Activated naive CD8-positive, alpha-beta T cell treated with anti-CD3 and anti-CD28 coated beads, Interleukin-2, amount 10 ng/mL, durations not matched to agents 7 days and 5 days (primary cell): Measurements from ENCODE around the gene SLFN5. TPM values are rescaled to one million over a fixed set of nuclear protein-coding genes. Genes with fewer than 3 reads are reported as not detected.
A peak's percentile ranks its signal among the peaks of the same experiment; 100 is the strongest.
"Not testable (repeated sequence)": the region's sequence is repeated elsewhere in the genome, so short reads cannot be mapped to it uniquely, and the experiment has no call there.

Source experiments
- ATAC-seq: fragments of 150-1000 bp; cut with Tn5 transposase; one replicate; pipeline ENCODE4 v1.10.0; 2021; ENCODE audit warnings: low read depth, moderate library complexity
- POLR2A ChIA-PET: fragments of 350-600 bp; sonication (Branson Sonifier 250); formaldehyde crosslinking; loops from one replicate; lab custom pipeline; 2021; ENCODE audit warnings: antibody characterized with exemption; lab: Charles Lee
- DNase-seq: peaks from one replicate; pipeline ENCODE4 v3.0.0; 2021
- H3K27ac Mint-ChIP-seq: one replicate; pipeline ENCODE4 v1.8.0; 2022; ENCODE audit warnings: mild to moderate bottlenecking, mixed read lengths
- H3K27me3 Mint-ChIP-seq: one replicate; pipeline ENCODE4 v1.8.0; 2022; ENCODE audit warnings: mild to moderate bottlenecking, moderate library complexity, mixed read lengths
- H3K36me3 Mint-ChIP-seq: one replicate; pipeline ENCODE4 v1.8.0; 2021; ENCODE audit warnings: mild to moderate bottlenecking, mixed read lengths
- H3K4me1 Mint-ChIP-seq: one replicate; pipeline ENCODE4 v1.8.0; 2021; ENCODE audit warnings: mixed read lengths
- H3K4me3 Mint-ChIP-seq: one replicate; pipeline ENCODE4 v1.8.0; 2022; ENCODE audit warnings: mild to moderate bottlenecking, moderate library complexity, mixed read lengths
- H3K9me3 Mint-ChIP-seq: one replicate; pipeline ENCODE4 v1.8.0; 2021; ENCODE audit warnings: mixed read lengths
- total RNA-seq, 2 experiments: library from RNA; stranded (reverse); gene quantifications; one replicate each; pipeline ENCODE4 v1.2.3, GENCODE V29; 2021

SLFN5 gene
- total RNA-seq, 2 experiments from 2014 or later = 239 to 249 TPM

DNA sequence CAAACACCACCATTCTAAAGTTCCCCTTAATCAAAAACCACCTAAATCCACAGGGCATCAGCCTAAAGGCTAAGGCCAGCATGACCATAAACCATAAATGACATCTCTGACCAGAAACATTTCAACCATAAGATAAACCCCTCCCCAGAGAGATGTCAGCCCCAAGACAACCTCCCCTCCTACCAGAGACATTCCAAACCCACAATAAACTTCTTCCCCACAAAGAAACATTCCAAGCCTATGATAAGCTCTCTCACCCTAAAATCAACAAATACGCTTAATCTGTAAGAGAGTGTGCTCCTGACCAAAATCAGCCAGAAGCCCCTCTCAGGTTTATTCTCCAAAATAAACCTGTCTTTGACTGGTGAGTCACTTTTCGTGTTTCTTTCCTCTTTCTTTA, 54.8 kb downstream of the SLFN5 start:
- H3K4me3 Mint-ChIP-seq = no peak overlapping the region
- DNase-seq = no peak
- POLR2A ChIA-PET = no interaction called here
- peaks cover 31% of the 10 kb centered on the region for H3K9me3 Mint-ChIP-seq
- peaks cover 25% of the 10 kb centered on the region for H3K36me3 Mint-ChIP-seq
- no peak overlapping the region for H3K27ac Mint-ChIP-seq
- peaks cover 3% of the 10 kb centered on the region for H3K4me1 Mint-ChIP-seq
- ATAC-seq = no peak
- H3K27me3 Mint-ChIP-seq = peaks cover 9% of the 10 kb centered on the region

DNA sequence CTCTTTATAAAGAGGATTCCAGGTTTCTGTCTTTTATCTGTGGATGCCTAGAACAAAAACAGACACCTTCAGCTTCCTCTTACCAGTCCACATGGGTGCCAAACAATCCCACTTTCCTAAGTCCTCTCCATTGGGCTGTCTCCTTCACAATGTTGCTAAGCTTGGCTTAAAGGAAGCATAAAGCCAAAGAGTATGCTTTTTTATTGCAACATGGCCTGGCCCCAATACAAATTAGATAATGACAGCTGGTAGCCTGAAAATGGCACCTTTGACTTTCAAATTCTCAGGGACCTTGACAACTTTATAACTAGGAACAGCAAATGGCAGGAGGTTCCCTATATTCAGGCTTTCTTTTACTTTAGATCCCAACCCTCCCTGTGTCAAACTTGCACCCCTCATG, 55.8 kb downstream of the SLFN5 start:
- DNase-seq (no peak), ATAC-seq (no peak)
- Mint-ChIP-seq H3K36me3 (peaks cover 30% of the 10 kb centered on the region), H3K27ac (peak overlapping the region; percentile 6), H3K4me1 (peaks cover 3% of the 10 kb centered on the region), H3K27me3 (peaks cover 9% of the 10 kb centered on the region), H3K9me3 (peaks cover 37% of the 10 kb centered on the region), H3K4me3 (no peak overlapping the region)
- POLR2A ChIA-PET = interaction anchor here (0.6 kb wide), 2 partner anchors 21 to 52 kb away, joined by 3 to 4 read pairs; no protein-coding TSS in a partner anchor

DNA sequence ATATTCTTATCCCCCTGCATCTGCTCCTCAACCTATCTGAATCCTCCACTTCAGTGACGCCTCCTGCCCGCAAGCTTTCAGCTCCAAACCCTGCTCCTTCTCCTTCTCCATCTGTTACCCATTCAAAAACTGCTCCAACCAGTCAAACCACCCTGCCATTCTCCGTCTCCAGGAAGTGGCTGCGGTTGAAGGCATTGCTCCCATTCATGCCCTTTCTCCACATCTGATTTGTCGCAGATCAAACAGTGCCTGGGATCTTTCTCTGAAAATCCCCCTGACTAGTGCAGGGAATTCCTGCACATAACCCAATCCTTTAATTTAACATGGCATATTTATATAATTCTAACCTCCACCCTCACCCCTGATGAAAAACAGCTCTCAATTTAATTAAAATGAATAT, 56.3 kb downstream of the SLFN5 start:
- H3K27me3 Mint-ChIP-seq = peaks cover 9% of the 10 kb centered on the region
- POLR2A ChIA-PET = interaction anchor here (0.6 kb wide), 1 partner anchor 53 kb away, joined by 4 read pairs; no protein-coding TSS in a partner anchor

DNA sequence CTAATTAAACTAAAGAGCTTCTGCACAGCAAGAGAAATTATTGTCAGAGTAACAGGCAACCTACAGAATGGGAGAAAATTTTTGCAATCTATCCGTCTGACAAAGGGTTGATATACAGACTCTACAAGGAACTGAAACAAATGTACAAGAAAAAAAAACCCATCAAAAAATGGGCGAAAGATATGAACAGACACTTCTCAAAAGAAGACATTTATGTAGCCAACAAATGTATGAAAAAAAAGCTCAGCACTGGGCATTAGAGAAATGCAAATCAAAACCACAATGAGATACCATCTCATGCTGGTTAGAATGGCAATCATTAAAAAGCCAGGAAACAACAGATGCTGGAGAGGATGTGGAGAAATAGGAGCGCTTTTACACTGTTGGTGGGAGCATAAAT, 66.5 kb downstream of the SLFN5 start:
- H3K36me3 Mint-ChIP-seq, H3K4me3 Mint-ChIP-seq, H3K27ac Mint-ChIP-seq, ATAC-seq, POLR2A ChIA-PET, H3K27me3 Mint-ChIP-seq, DNase-seq, H3K9me3 Mint-ChIP-seq: not testable (repeated sequence)
- peaks cover 21% of the 10 kb centered on the region for H3K4me1 Mint-ChIP-seq

More for the DNA sequence above, 56.3 kb downstream of the SLFN5 start:
- DNase-seq = no peak
- peaks cover 42% of the 10 kb centered on the region for H3K9me3 Mint-ChIP-seq
- no peak overlapping the region for H3K27ac Mint-ChIP-seq
- no peak overlapping the region for H3K4me3 Mint-ChIP-seq
- peaks cover 30% of the 10 kb centered on the region for H3K36me3 Mint-ChIP-seq
- peaks cover 3% of the 10 kb centered on the region for H3K4me1 Mint-ChIP-seq
- no peak for ATAC-seq

DNA sequence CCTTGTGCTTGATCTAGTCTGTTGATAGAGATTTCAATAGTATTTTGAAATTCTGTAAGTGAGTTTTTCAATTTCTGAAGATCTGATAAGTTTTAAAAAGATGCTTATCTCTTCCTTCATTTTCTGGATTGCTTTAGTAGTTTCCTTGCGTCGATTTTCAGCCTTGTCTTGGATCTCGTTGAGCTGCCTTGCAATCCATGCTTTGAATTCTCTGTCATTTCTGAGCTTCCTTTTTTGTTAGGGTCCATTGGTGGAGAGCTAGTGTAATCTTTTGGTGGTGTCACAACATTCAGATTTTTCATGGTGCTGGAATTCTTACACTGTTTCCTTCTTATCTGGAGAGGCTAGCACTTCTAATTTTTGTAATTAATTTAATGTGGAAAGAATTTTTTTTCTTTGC, 69.5 kb downstream of the SLFN5 start:
- POLR2A ChIA-PET = interaction anchor here (1.0 to 3.2 kb wide), 10 partner anchors 45 to 235 kb away, joined by 3 to 26 read pairs (median 8); partner anchors contain the start of genes SLFN11, SLFN12L and SLFN5
- H3K27me3 Mint-ChIP-seq = peaks cover 5% of the 10 kb centered on the region
- peaks cover 6% of the 10 kb centered on the region for H3K9me3 Mint-ChIP-seq
- H3K4me1 Mint-ChIP-seq = peaks cover 28% of the 10 kb centered on the region
- peaks cover 7% of the 10 kb centered on the region for H3K36me3 Mint-ChIP-seq
- ATAC-seq = no peak
- DNase-seq = no peak
- peak overlapping the region; percentile 49 for H3K4me3 Mint-ChIP-seq
- H3K27ac Mint-ChIP-seq = peak overlapping the region; percentile 94

DNA sequence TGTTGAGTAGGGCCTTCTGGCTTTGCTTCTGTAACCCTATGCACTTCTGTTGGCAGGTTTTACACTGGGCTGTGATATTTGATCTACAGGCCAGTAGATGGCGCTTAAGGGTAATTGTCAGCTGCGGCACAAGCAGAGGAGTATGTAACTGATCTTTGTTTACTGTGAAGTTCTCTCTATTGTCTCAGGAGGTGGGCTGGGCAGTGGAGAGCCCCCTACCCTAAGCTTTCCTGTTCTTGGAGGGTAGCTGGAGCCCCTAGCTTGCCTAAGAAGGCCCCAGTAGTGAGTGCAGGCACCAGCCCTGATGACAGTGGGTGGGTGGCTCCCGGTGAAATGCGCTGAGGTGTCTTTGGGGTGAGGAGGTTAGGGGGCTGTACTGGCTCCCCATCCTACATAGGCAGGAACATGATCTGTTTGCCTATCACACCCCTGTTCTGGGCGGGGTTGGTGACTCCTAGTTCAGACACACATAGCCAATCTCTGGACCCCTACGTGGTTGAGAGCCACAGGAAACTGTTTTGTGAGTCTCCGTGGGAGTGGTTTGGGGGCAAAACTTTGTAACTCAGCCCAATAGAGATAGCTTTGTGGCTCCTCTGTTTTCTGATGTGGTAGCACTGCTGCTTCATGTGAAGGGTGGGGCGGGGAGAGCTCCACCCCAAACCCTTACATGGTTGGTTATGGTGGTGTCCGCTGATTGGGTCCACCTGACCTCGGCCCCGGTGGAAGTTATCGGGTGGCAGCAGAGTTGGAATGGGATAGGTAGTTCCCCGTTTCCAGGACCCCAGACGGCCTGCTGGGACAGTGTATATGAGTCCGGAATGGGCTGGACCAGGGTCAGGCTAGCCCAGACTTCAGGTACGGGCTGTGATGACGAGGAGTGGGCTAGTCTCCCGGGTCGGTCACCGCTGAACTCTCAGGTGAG, 70.2 kb downstream of the SLFN5 start:
- peak; percentile 76 for DNase-seq
- peak; percentile 90 for ATAC-seq
- Mint-ChIP-seq H3K27ac (peak overlapping the region; percentile 94), H3K27me3 (peaks cover 5% of the 10 kb centered on the region), H3K4me1 (peaks cover 28% of the 10 kb centered on the region), H3K36me3 (peaks cover 7% of the 10 kb centered on the region), H3K9me3 (peaks cover 6% of the 10 kb centered on the region), H3K4me3 (peak overlapping the region; percentile 96)
- POLR2A ChIA-PET = interaction anchor here (0.6 to 3.2 kb wide), 21 partner anchors 24 to 235 kb away, joined by 3 to 26 read pairs (median 5); partner anchors contain the start of genes SLFN11, SLFN12L and SLFN5

DNA sequence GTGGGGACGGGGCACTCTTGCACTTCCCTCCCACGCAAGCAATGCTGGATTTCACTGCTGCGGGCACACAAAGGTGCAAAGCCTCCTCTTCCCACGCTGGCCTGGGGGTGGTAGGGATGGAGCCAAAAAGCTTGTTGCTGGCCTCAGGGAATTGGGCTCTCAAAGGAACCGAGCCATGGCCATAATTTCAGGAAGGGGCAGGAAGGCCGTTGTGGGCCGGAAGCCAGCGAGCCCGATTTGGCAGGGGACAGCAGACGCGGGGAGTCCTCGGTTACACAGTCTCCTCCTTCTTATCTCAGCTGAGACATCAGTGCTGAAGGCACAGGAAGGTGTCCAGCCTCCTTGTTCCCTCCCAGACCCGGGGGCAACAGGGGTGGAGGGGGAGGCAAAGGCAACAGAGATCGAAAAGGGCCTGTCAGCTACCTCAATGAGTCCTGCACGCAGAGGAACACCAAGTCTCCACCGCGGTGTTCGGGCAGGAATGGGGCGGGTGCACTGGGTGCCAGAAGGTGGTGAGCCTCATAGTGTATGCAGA, 71.1 kb downstream of the SLFN5 start:
- POLR2A ChIA-PET = interaction anchor here (0.6 to 3.2 kb wide), 15 partner anchors 23 to 227 kb away, joined by 3 to 26 read pairs (median 5); partner anchors contain the start of genes SLFN11 and SLFN12L
- no peak for DNase-seq
- peak overlapping the region; percentile 96 for H3K4me3 Mint-ChIP-seq
- H3K27ac Mint-ChIP-seq = peak overlapping the region; percentile 94
- peaks cover 28% of the 10 kb centered on the region for H3K4me1 Mint-ChIP-seq
- no peak for ATAC-seq
- peaks cover 5% of the 10 kb centered on the region for H3K27me3 Mint-ChIP-seq
- H3K36me3 Mint-ChIP-seq = peaks cover 9% of the 10 kb centered on the region
- H3K9me3 Mint-ChIP-seq = peaks cover 3% of the 10 kb centered on the region

DNA sequence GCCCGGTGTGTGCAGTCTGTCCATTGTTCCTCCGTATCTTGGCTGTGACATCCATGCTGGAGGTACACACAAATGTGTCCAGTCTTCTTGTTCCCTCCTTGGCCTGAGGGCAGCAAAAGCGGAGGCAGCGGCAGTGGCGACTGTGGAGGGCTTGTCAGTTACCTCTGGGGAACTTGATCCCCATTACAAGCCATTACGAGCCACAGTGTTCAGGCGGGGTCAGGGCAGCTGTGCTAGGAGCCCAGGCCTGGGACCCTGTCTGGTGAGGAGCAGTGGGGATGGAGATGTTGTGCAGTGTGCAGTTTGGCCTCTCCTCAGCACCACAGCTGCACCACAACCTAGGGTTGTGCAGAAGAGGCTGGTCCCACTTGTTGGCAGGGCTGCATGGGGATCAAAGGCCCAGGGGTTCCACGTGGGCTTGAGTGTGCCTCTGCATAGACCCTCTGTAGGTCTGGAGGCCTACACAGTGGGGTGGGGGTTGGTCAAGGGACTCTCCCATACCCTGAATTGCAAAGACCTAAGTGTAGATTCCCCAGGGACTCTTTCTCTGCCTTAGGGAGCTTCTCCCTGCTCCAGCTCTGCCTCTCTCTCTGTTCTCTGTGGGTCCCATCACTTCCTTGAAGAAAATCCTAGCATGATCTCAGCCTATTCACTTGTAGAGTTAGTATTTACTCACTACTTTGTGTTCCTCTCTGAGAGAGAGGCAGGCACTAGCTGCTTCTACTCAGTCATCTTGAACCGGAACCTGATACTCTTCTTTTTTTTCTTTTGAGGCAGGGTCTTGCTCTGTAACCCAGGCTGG, 71.7 kb downstream of the SLFN5 start:
- peaks cover 8% of the 10 kb centered on the region for H3K27me3 Mint-ChIP-seq
- peak overlapping the region; percentile 96 for H3K4me3 Mint-ChIP-seq
- peaks cover 5% of the 10 kb centered on the region for H3K9me3 Mint-ChIP-seq
- peaks cover 9% of the 10 kb centered on the region for H3K36me3 Mint-ChIP-seq
- H3K27ac Mint-ChIP-seq = peak overlapping the region; percentile 94
- ATAC-seq (no peak), DNase-seq (no peak)
- POLR2A ChIA-PET = interaction anchor here (3.1 to 3.2 kb wide), 2 partner anchors 59 to 222 kb away, joined by 17 to 26 read pairs; partner anchors contain the start of genes SLFN11 and SLFN12L
- H3K4me1 Mint-ChIP-seq = peaks cover 29% of the 10 kb centered on the region

DNA sequence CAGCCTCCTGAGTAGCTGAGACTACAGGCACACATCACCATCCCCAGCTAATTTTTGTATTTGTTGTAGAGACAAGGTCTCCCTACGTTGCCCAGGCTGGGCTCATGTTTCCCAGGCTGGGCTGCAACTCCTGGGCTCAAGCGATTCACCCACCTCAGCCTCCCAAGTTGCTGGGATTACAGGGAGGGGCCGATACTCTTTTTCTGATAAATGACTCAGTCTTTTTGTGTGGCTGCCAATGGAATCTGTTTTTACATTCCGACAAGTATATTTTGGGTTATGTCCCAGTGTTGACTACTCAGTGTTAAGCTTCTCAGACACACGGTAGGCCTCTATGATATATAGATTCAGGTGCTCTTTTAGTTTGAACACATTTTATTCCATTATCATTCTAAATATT, 72.4 kb downstream of the SLFN5 start:
- Mint-ChIP-seq H3K4me1 (peaks cover 29% of the 10 kb centered on the region), H3K27ac (peak overlapping the region; percentile 59), H3K27me3 (peaks cover 8% of the 10 kb centered on the region), H3K36me3 (peaks cover 11% of the 10 kb centered on the region), H3K9me3 (peaks cover 6% of the 10 kb centered on the region), H3K4me3 (peak overlapping the region; percentile 62)
- POLR2A ChIA-PET = interaction anchor here (1.0 to 3.2 kb wide), 3 partner anchors 9 to 222 kb away, joined by 3 to 26 read pairs (median 17); partner anchors contain the start of genes SLFN11 and SLFN12L
- DNase-seq (no peak), ATAC-seq (no peak)

DNA sequence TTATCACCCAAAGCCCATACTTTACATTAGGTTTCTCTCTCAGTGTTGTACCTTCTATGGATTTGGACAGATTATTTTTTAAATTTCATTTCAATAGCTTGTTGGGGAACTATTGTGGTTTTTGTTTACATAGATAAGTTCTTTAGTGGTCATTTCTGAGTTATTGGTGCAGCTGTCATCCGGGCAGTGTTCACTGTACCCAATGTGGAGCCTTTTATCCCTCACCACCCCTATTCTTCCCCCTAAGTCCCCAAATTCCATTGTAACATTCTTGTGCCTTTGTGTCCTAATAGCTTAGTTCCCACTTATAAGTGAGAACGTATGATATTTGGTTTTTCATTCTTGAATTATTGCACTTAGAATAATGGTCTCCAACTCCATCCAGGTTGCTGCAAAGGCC, 73.1 kb downstream of the SLFN5 start:
- ATAC-seq (no peak), DNase-seq (no peak)
- Mint-ChIP-seq H3K36me3 (peaks cover 13% of the 10 kb centered on the region), H3K9me3 (peaks cover 6% of the 10 kb centered on the region), H3K27me3 (peaks cover 8% of the 10 kb centered on the region), H3K27ac (no peak overlapping the region), H3K4me1 (peaks cover 29% of the 10 kb centered on the region), H3K4me3 (no peak overlapping the region)
- POLR2A ChIA-PET = interaction anchor here (1.0 kb wide), 1 partner anchor 9 kb away, joined by 3 read pairs; no protein-coding TSS in a partner anchor

DNA sequence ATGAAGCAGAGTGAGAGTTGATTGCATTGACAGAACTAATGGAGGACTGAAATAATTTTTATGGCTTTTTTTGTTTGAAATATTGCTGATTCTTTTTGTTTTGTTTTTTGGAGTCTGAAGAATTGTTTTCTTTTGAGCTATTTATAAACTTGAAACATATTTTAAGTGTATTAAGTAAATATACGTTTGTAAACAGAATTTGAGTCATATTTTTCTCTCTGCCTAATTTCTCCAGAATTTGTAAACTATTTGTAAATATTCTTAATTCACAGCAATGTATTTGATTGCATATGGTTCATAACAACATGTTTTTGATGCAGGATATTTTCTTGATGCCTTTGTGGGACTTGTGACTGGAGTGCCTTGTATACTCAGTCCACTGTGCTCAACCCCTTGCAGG, 79.9 kb downstream of the SLFN5 start:
- POLR2A ChIA-PET = no interaction called here
- H3K36me3 Mint-ChIP-seq = peaks cover 47% of the 10 kb centered on the region
- peaks cover 3% of the 10 kb centered on the region for H3K27me3 Mint-ChIP-seq
- peaks cover 21% of the 10 kb centered on the region for H3K9me3 Mint-ChIP-seq
- peaks cover 2% of the 10 kb centered on the region for H3K4me1 Mint-ChIP-seq
- H3K27ac Mint-ChIP-seq = no peak overlapping the region
- no peak overlapping the region for H3K4me3 Mint-ChIP-seq
- DNase-seq = no peak
- no peak for ATAC-seq
